Astrocyte of the cerebellum (primary cell): ENCODE data around the gene NRP1.

Experiments used
- DNase-seq: peaks from one replicate; pipeline ENCODE4 v3.0.0-alpha.2; 2011; ENCODE audit warnings: low read depth
- H3K4me3 ChIP-seq: 2 replicates; pipeline ENCODE4 v1.5.1; 2011; ENCODE audit warnings: mild to moderate bottlenecking, low read depth, low read length, moderate library complexity
- CTCF ChIP-seq: IDR thresholded peaks from 2 replicates; pipeline ENCODE4 v1.5.1; 2012; ENCODE audit warnings: low read length, low read depth, moderate library complexity, mild to moderate bottlenecking; ENCODE audit errors: missing control alignments
- in situ Hi-C: cut with HindIII; loops from 2 replicates; pipeline ENCODE4 v1.10.0; 2017; ENCODE audit warnings: low sequenced_read_pairs

The NRP1 gene

GRCh38 chr10:33199731-33200232 is 134.7 kb downstream of the NRP1 start:
- in situ Hi-C loops: no loop called here
- no peak overlapping the region for H3K4me3 ChIP-seq
- TF ChIP-seq CTCF: no peak
- no peak for DNase-seq

- in situ Hi-C loops: no loop called here
- no peak for TF ChIP-seq CTCF
- no peak overlapping the region for H3K4me3 ChIP-seq
- DNase-seq: no peak
These were observed 135.9 kb downstream of the NRP1 start for GRCh38 chr10:33198610-33199009.

GRCh38 chr10:33196710-33197491 is 137.6 kb downstream of the NRP1 start:
- in situ Hi-C loops: no loop called here
- H3K4me3 ChIP-seq: no peak overlapping the region
- DNase-seq: no peak
- TF ChIP-seq CTCF: no peak

- in situ Hi-C loops: no loop called here
- H3K4me3 ChIP-seq: no peak overlapping the region
- TF ChIP-seq CTCF: no peak
- no peak for DNase-seq
These were observed 138.1 kb downstream of the NRP1 start for GRCh38 chr10:33196377-33196706.

GRCh38 chr10:33195608-33196376 is 138.7 kb downstream of the NRP1 start:
- no peak for DNase-seq
- TF ChIP-seq CTCF: no peak
- in situ Hi-C loops: no loop called here
- no peak overlapping the region for H3K4me3 ChIP-seq

GRCh38 chr10:33193701-33194521 is 140.6 kb downstream of the NRP1 start:
- in situ Hi-C loops: no loop called here
- no peak overlapping the region for H3K4me3 ChIP-seq
- DNase-seq: no peak
- no peak for TF ChIP-seq CTCF
